ENCODE data around the gene VPS52.

The VPS52 gene

GRCh38 chr6:33201935-33202334, 69.7 kb downstream of the VPS52 start:
- no peak for TF ChIP-seq CEBPB (IDR thresholded peaks at IDR 0.05)
- no peak for TF ChIP-seq ZBTB7A (IDR thresholded peaks at IDR 0.05; ENCODE audit: low read depth)

GRCh38 chr6:33201147-33201545, 70.5 kb downstream of the VPS52 start:
- TF ChIP-seq EP300 (IDR thresholded peaks at IDR 0.05; ENCODE audit: borderline replicate concordance), result no peak
- no peak for TF ChIP-seq TCF12 (IDR thresholded peaks at IDR 0.05; ENCODE audit: low read depth)
- no peak for TF ChIP-seq NFIC (IDR thresholded peaks at IDR 0.05)
- TF ChIP-seq USF1 (IDR thresholded peaks at IDR 0.05), result no peak
- no peak for TF ChIP-seq MAX (IDR thresholded peaks at IDR 0.05)
- no peak for TF ChIP-seq CEBPB (IDR thresholded peaks at IDR 0.05)
- TF ChIP-seq EGR1 (IDR thresholded peaks at IDR 0.05), result no peak
- no peak for TF ChIP-seq RAD21 (IDR thresholded peaks at IDR 0.05; ENCODE audit: low read depth)

Measured in Ishikawa (cell line).